HEK293 (cell line): ENCODE measurements around the gene SLC7A11.
A peak's percentile ranks its signal among the peaks of the same experiment; 100 is the strongest.

ENCODE experiments used
- CTCF ChIA-PET: fragments of 350-600 bp; formaldehyde crosslinking; extraction: SDS; loops from one replicate; lab custom pipeline; 2021; ENCODE audit warnings: antibody characterized with exemption; lab: Yijun Ruan, JAX
- POLR2A ChIA-PET: fragments of 300-600 bp; formaldehyde crosslinking; extraction: SDS; loops from one replicate; lab custom pipeline; 2020; ENCODE audit warnings: antibody characterized with exemption, inconsistent platforms; lab: Yijun Ruan, JAX
- H3K27ac ChIP-seq: fragments of 200-500 bp; sonication (Bioruptor generic); 2 replicates; pipeline ENCODE4 v1.5.1; 2014; ENCODE audit warnings: low read depth, low read length, control low read depth, inconsistent platforms; ENCODE audit errors: extremely low read depth
- H3K36me3 ChIP-seq, 2 experiments: fragments of 200-500 bp in 1 of 2; sonication (Bioruptor generic) in 1 of 2; 1 replicate in 1 of 2; 2 replicates in 1 of 2; pipeline ENCODE4 v1.5.1; 2014 to 2017; ENCODE audit warnings: inconsistent platforms in 2 of 2, low read length in 2 of 2; ENCODE audit not compliant: control insufficient read depth in 2 of 2, insufficient read depth in 1 of 2
- H3K4me1 ChIP-seq: fragments of 200-500 bp; sonication (Bioruptor generic); 2 replicates; pipeline ENCODE4 v1.5.1; 2014; ENCODE audit warnings: mild to moderate bottlenecking, low read length, inconsistent platforms; ENCODE audit not compliant: control insufficient read depth, insufficient read depth
- H3K4me3 ChIP-seq: 2 replicates; pipeline ENCODE4 v1.5.1; 2011; ENCODE audit warnings: low read depth, mild to moderate bottlenecking, control low read depth, low read length, moderate library complexity
- H3K9me3 ChIP-seq: fragments of 200-500 bp; sonication (Bioruptor generic); 2 replicates; pipeline ENCODE4 v1.5.1; 2014; ENCODE audit warnings: low read depth, low read length, inconsistent platforms; ENCODE audit not compliant: control insufficient read depth, insufficient read depth
- BCL11A ChIP-seq: fragments of 450-650 bp; formaldehyde crosslinking; IDR thresholded peaks from 2 replicates; pipeline ENCODE4 v1.5.1; 2016; ENCODE audit warnings: low read depth, missing biosample characterization, missing genetic modification characterization
- CTCF ChIP-seq: fragments of 450-650 bp; formaldehyde crosslinking; IDR thresholded peaks from 2 replicates; pipeline ENCODE4 v1.5.1; 2016; ENCODE audit warnings: missing biosample characterization, missing genetic modification characterization
- GLI2 ChIP-seq: fragments of 450-650 bp; formaldehyde crosslinking; IDR thresholded peaks from 2 replicates; pipeline ENCODE4; 2017; ENCODE audit warnings: missing biosample characterization, missing genetic modification characterization, low read depth, borderline replicate concordance
- GLI4 ChIP-seq: fragments of 450-650 bp; formaldehyde crosslinking; IDR thresholded peaks from 2 replicates; pipeline ENCODE4 v1.5.1; 2016; ENCODE audit warnings: missing biosample characterization, missing genetic modification characterization
- KLF17 ChIP-seq: fragments of 450-650 bp; formaldehyde crosslinking; IDR thresholded peaks from 2 replicates; pipeline ENCODE4 v1.5.1; 2016; ENCODE audit warnings: missing biosample characterization, missing genetic modification characterization
- PRDM1 ChIP-seq: fragments of 450-650 bp; formaldehyde crosslinking; IDR thresholded peaks from 2 replicates; pipeline ENCODE4; 2016; ENCODE audit warnings: missing biosample characterization, missing genetic modification characterization
- PRDM2 ChIP-seq: fragments of 450-650 bp; formaldehyde crosslinking; IDR thresholded peaks from 2 replicates; pipeline ENCODE4 v1.5.1; 2016; ENCODE audit warnings: missing biosample characterization, missing genetic modification characterization, borderline replicate concordance
- PRDM6 ChIP-seq: fragments of 450-650 bp; formaldehyde crosslinking; IDR thresholded peaks from 2 replicates; pipeline ENCODE4 v1.5.1; 2017; ENCODE audit warnings: missing biosample characterization, missing genetic modification characterization
- TCF7L2 ChIP-seq: IDR thresholded peaks from 2 replicates; pipeline ENCODE4 v1.6.1; 2011; ENCODE audit warnings: low read depth, mild to moderate bottlenecking, inconsistent platforms, low read length, moderate library complexity, borderline replicate concordance
- ZBTB7A ChIP-seq: fragments of 450-650 bp; formaldehyde crosslinking; IDR thresholded peaks from 2 replicates; pipeline ENCODE4 v1.5.1; 2016; ENCODE audit warnings: low read depth, missing biosample characterization, missing genetic modification characterization
- ZNF133 ChIP-seq: fragments of 450-650 bp; formaldehyde crosslinking; IDR thresholded peaks from 2 replicates; pipeline ENCODE4 v1.5.1; 2016; ENCODE audit warnings: missing biosample characterization, missing genetic modification characterization
- ZNF221 ChIP-seq: fragments of 450-650 bp; formaldehyde crosslinking; IDR thresholded peaks from 2 replicates; pipeline ENCODE4 v1.5.1; 2017; ENCODE audit warnings: missing biosample characterization, missing genetic modification characterization, borderline replicate concordance
- ZNF266 ChIP-seq: fragments of 450-650 bp; formaldehyde crosslinking; IDR thresholded peaks from 2 replicates; pipeline ENCODE4 v1.5.1; 2016; ENCODE audit warnings: missing biosample characterization, missing genetic modification characterization, low read depth
- ZNF366 ChIP-seq: fragments of 450-650 bp; formaldehyde crosslinking; conservative IDR thresholded peaks from 2 replicates; pipeline ENCODE4 v1.5.1; 2016; ENCODE audit warnings: missing biosample characterization, missing genetic modification characterization
- ZNF37A ChIP-seq: fragments of 450-650 bp; IDR thresholded peaks from 2 replicates; pipeline ENCODE4 v1.5.1; 2018; ENCODE audit warnings: missing biosample characterization, missing genetic modification characterization
- ZNF404 ChIP-seq: fragments of 450-650 bp; formaldehyde crosslinking; IDR thresholded peaks from 2 replicates; pipeline ENCODE4 v1.5.1; 2017; ENCODE audit warnings: missing biosample characterization, missing genetic modification characterization
- ZNF585B ChIP-seq: fragments of 450-650 bp; formaldehyde crosslinking; IDR thresholded peaks from 2 replicates; pipeline ENCODE4 v1.5.1; 2016; ENCODE audit warnings: missing biosample characterization, missing genetic modification characterization
- ZNF843 ChIP-seq: fragments of 450-650 bp; formaldehyde crosslinking; IDR thresholded peaks from 2 replicates; pipeline ENCODE4 v1.5.1; 2016; ENCODE audit warnings: missing biosample characterization, missing genetic modification characterization
- ZSCAN23 ChIP-seq: fragments of 450-650 bp; formaldehyde crosslinking; IDR thresholded peaks from 2 replicates; pipeline ENCODE4 v1.5.1; 2016; ENCODE audit warnings: missing biosample characterization, missing genetic modification characterization

The SLC7A11 gene

GRCh38 chr4:138226351-138226750 lies 15.8 kb downstream of the SLC7A11 start (continued):
- no peak for TF ChIP-seq GLI2 (tag by site-specific recombination)
- no peak for TF ChIP-seq ZNF404 (tag by site-specific recombination)
- no peak for TF ChIP-seq ZNF37A
- TF ChIP-seq PRDM6 (tag by site-specific recombination) = no peak

GRCh38 chr4:138225477-138225876 lies 16.7 kb downstream of the SLC7A11 start:
- ChIA-PET CTCF (interaction anchor here (0.7 kb wide), 1 partner anchor 44 kb away, joined by 3 read pairs; no protein-coding TSS in a partner anchor), POLR2A (no interaction called here)
- Histone ChIP-seq H3K4me3 (no peak overlapping the region), H3K27ac (no peak overlapping the region), H3K36me3 (no peaks in the 10 kb centered on the region), H3K4me1 (no peaks in the 10 kb centered on the region), H3K9me3 (no peaks in the 10 kb centered on the region)
- TF ChIP-seq GLI4 (tag by site-specific recombination) = no peak
- peak; percentile 60; the same call in 1 of the 2 replicates for TF ChIP-seq PRDM1 (tag by site-specific recombination)

GRCh38 chr4:138224614-138225013 lies 17.5 kb downstream of the SLC7A11 start:
- no peak overlapping the region for H3K27ac ChIP-seq
- H3K9me3 ChIP-seq = no peaks in the 10 kb centered on the region
- H3K36me3 ChIP-seq = no peaks in the 10 kb centered on the region
- POLR2A ChIA-PET = no interaction called here
- H3K4me3 ChIP-seq = no peak overlapping the region
- CTCF ChIA-PET = no interaction called here
- TF ChIP-seq ZNF266 = no peak
- no peak for TF ChIP-seq ZBTB7A (tag by site-specific recombination)
- TF ChIP-seq ZNF366 = peak; percentile 82
- no peaks in the 10 kb centered on the region for H3K4me1 ChIP-seq

- no peak overlapping the region for H3K4me3 ChIP-seq
- H3K9me3 ChIP-seq = no peaks in the 10 kb centered on the region
- peaks cover 0 to 8% of the 10 kb centered on the region in 2 experiments; a peak in 1 of 3 replicates for H3K36me3 ChIP-seq
- H3K27ac ChIP-seq = no peak overlapping the region
- ChIA-PET CTCF (no interaction called here), POLR2A (no interaction called here)
- no peaks in the 10 kb centered on the region for H3K4me1 ChIP-seq
- TF ChIP-seq ZNF133 (tag by site-specific recombination) (no peak), KLF17 (tag by site-specific recombination) (no peak), PRDM2 (no peak), ZNF221 (tag by site-specific recombination) (no peak), TCF7L2 (no peak), ZNF843 (tag by site-specific recombination) (no peak), ZSCAN23 (tag by site-specific recombination) (no peak), CTCF (no peak), BCL11A (tag by site-specific recombination) (no peak), ZNF585B (tag by site-specific recombination) (no peak)
Measured at GRCh38 chr4:138223231-138223910, 18.8 kb downstream of the SLC7A11 start.
